NCI-H345 treated with DMSO at 0.1 percent for 48 hours (cell line): ENCODE measurements around the gene TLX3.
"Not testable (repeated sequence)": the region's sequence is repeated elsewhere in the genome, so short reads cannot be mapped to it uniquely, and the experiment has no call there.

Experiments used
- DNase-seq: peaks from one replicate; lab custom pipeline; 2025; ENCODE audit not compliant: unreplicated experiment; lab: John Stamatoyannopoulos, UW

The TLX3 gene

GRCh38 chr5:171308453-171309275, at the start of gene TLX3:
Gene TLX3, plus strand, starts transcription at chr5:171309248. Its CDS starts 118 bp downstream, at chr5:171309366.
- DNase-seq, result no peak

GRCh38 chr5:171261361-171261760, 47.7 kb upstream of the TLX3 start:
- DNase-seq, result no peak

- DNase-seq, result no peak
These were observed 47.1 kb upstream of the TLX3 start for GRCh38 chr5:171261904-171262303.

GRCh38 chr5:171263181-171263580, 45.9 kb upstream of the TLX3 start:
- no peak for DNase-seq

GRCh38 chr5:171264843-171265242, 44.2 kb upstream of the TLX3 start:
- DNase-seq, result no peak

GRCh38 chr5:171268700-171269620, 40.1 kb upstream of the TLX3 start:
- no peak for DNase-seq

GRCh38 chr5:171269717-171270116, 39.3 kb upstream of the TLX3 start:
- DNase-seq, result no peak

GRCh38 chr5:171270136-171270535, 38.9 kb upstream of the TLX3 start:
- no peak for DNase-seq

GRCh38 chr5:171271798-171272197, 37.2 kb upstream of the TLX3 start:
- no peak for DNase-seq

GRCh38 chr5:171272996-171273970, 35.8 kb upstream of the TLX3 start:
- no peak for DNase-seq

GRCh38 chr5:171275841-171276544, 33.1 kb upstream of the TLX3 start:
- DNase-seq, result no peak

- DNase-seq, result no peak
These were observed 25.3 kb upstream of the TLX3 start for GRCh38 chr5:171283753-171284152.

- no peak for DNase-seq
These were observed 23.6 kb upstream of the TLX3 start for GRCh38 chr5:171285465-171285864.

- DNase-seq, result no peak
These were observed 21.0 kb upstream of the TLX3 start for GRCh38 chr5:171288066-171288465.

GRCh38 chr5:171291371-171291770, 17.7 kb upstream of the TLX3 start:
- DNase-seq, result no peak

- DNase-seq, result no peak
These were observed 13.7 kb upstream of the TLX3 start for GRCh38 chr5:171295299-171295698.

- no peak for DNase-seq
These were observed 13.2 kb upstream of the TLX3 start for GRCh38 chr5:171295801-171296200.

GRCh38 chr5:171297941-171298340, 11.1 kb upstream of the TLX3 start:
- DNase-seq, result not testable (repeated sequence)

GRCh38 chr5:171299228-171299627, 9.8 kb upstream of the TLX3 start:
- DNase-seq, result no peak

GRCh38 chr5:171299851-171300250, 9.2 kb upstream of the TLX3 start:
- no peak for DNase-seq
